Raji (cell line): ENCODE data around the gene CARNS1.

Source experiments
- POLR2A ChIP-seq: IDR thresholded peaks from 2 replicates; pipeline ENCODE4 v1.6.1; 2011; ENCODE audit warnings: low read depth, low read length, control low read depth; ENCODE audit not compliant: insufficient read depth

The CARNS1 gene

GRCh38 chr11:67465530-67465929 lies 50.1 kb downstream of the CARNS1 start:
- 0 out of 2 replicates have a peak, but pooled peaks have one; percentile 14 for TF ChIP-seq POLR2A

- TF ChIP-seq POLR2A = peak; percentile 29; the same call in 1 of the 2 replicates
Measured at GRCh38 chr11:67466367-67466766, 50.9 kb downstream of the CARNS1 start.

- no peak for TF ChIP-seq POLR2A
Measured at GRCh38 chr11:67466962-67467771, 51.7 kb downstream of the CARNS1 start.

- no peak; the same call in 1 of the 2 replicates for TF ChIP-seq POLR2A
Measured at GRCh38 chr11:67468056-67468455, 52.6 kb downstream of the CARNS1 start.

- no peak for TF ChIP-seq POLR2A
Measured at GRCh38 chr11:67468456-67468758, 52.9 kb downstream of the CARNS1 start.

GRCh38 chr11:67468759-67469507 lies 53.5 kb downstream of the CARNS1 start, which contains the start of gene TMEM134:
TSS of gene TMEM134 (minus strand) at chr11:67469251. CDS start at chr11:67469192, 59 bp downstream.
- TF ChIP-seq POLR2A = peak; percentile 87

GRCh38 chr11:67469508-67469811 lies 54.0 kb downstream of the CARNS1 start:
- TF ChIP-seq POLR2A = no peak

- TF ChIP-seq POLR2A = no peak
Measured at GRCh38 chr11:67470337-67471002, 55.0 kb downstream of the CARNS1 start.

- TF ChIP-seq POLR2A = no peak
Measured at GRCh38 chr11:67472882-67473281, 57.4 kb downstream of the CARNS1 start.
